GM12878 (cell line): ENCODE results near the gene CACNA2D3. TPM values are rescaled to one million over a fixed set of nuclear protein-coding genes. Genes with fewer than 3 reads are reported as not detected.

Experiments
- ATAC-seq: fragments of 200-7000 bp; cut with Tn5 transposase; 3 replicates; pipeline ENCODE4 v1.9.1; 2020; ENCODE audit warnings: mild to moderate bottlenecking, moderate library complexity
- BruUV-seq: library from RNA; stranded (reverse); fragments of 400-500 nt; replicated peaks from 2 replicates; lab custom pipeline; 2021; lab: Mats Ljungman, UMichigan
- CTCF ChIA-PET: fragments of 300-600 bp; sonication (Branson Sonifier 250); formaldehyde crosslinking; extraction: SDS; loops from one replicate; lab custom pipeline; 2021; ENCODE audit warnings: inconsistent platforms; lab: Yijun Ruan, JAX
- POLR2A ChIA-PET: fragments of 350-600 bp; formaldehyde crosslinking; extraction: SDS; loops from one replicate; lab custom pipeline; 2021; ENCODE audit warnings: inconsistent platforms; lab: Charles Lee
- RAD21 ChIA-PET: fragments of 300-600 bp; sonication (Branson Sonifier 250); formaldehyde crosslinking; loops from one replicate; lab custom pipeline; 2023; ENCODE audit warnings: antibody characterized with exemption; ENCODE audit not compliant: unreplicated experiment; lab: Charles Lee
- SMC1A ChIA-PET: fragments of 300-600 bp; sonication (Branson Sonifier 250); formaldehyde crosslinking; loops from one replicate; lab custom pipeline; 2023; ENCODE audit not compliant: unreplicated experiment, uncharacterized antibody; lab: Charles Lee
- DNase-seq: peaks from one replicate; pipeline ENCODE4 v3.0.0-alpha.2; 2011; ENCODE audit warnings: low read depth, low spot score
- FAIRE-seq: peaks from 3 replicates; lab custom pipeline; 2011; peaks lifted over from hg19 to GRCh38; lab: Jason Lieb, UNC
- H2AFZ ChIP-seq: 2 replicates; pipeline ENCODE4 v1.6.0; 2011; ENCODE audit warnings: low read depth, low read length, control low read depth; ENCODE audit not compliant: control insufficient read depth
- H3K27ac ChIP-seq: 2 replicates; pipeline ENCODE4 v1.5.1; 2011; ENCODE audit warnings: control low read depth; ENCODE audit not compliant: control insufficient read depth, insufficient read depth
- H3K27me3 ChIP-seq, 2 experiments: replicated peaks in 1 of 2; 2 replicates each; pipeline versions ENCODE4 v1.6.0 to v1.6.1; 2011; ENCODE audit warnings: low read length in 1 of 2; ENCODE audit not compliant: control insufficient read depth in 2 of 2, insufficient read depth in 2 of 2
- H3K36me3 ChIP-seq, 2 experiments: 2 replicates each; pipeline ENCODE4 v1.5.1; 2011; ENCODE audit warnings: low read length in 1 of 2; ENCODE audit not compliant: control insufficient read depth in 2 of 2, insufficient read depth in 2 of 2
- H3K4me1 ChIP-seq: 2 replicates; pipeline ENCODE4 v1.6.1; 2011; ENCODE audit warnings: mild to moderate bottlenecking, low read length, moderate library complexity, mixed read lengths; ENCODE audit not compliant: control insufficient read depth, insufficient read depth
- H3K4me2 ChIP-seq: 2 replicates; pipeline ENCODE4 v1.6.0; 2011; ENCODE audit warnings: control low read depth; ENCODE audit not compliant: control insufficient read depth, insufficient read depth
- H3K4me3 ChIP-seq: fragments of 200-600 bp; sonication (generic); 2 replicates; pipeline ENCODE4 v1.5.1; 2016
- H3K79me2 ChIP-seq: 2 replicates; pipeline ENCODE4 v1.6.0; 2011; ENCODE audit warnings: low read length; ENCODE audit not compliant: control insufficient read depth, insufficient read depth
- H3K9ac ChIP-seq: 2 replicates; pipeline ENCODE4 v1.8.0; 2011; ENCODE audit warnings: low read length, control low read depth, mixed read lengths; ENCODE audit not compliant: control insufficient read depth, insufficient read depth
- H3K9me3 ChIP-seq: replicated peaks from 3 replicates; pipeline ENCODE4 v1.5.1; 2011; ENCODE audit warnings: mild to moderate bottlenecking, low read length; ENCODE audit not compliant: control insufficient read depth, insufficient read depth
- H4K20me1 ChIP-seq: 2 replicates; pipeline ENCODE4 v1.6.0; 2011; ENCODE audit not compliant: control insufficient read depth, insufficient read depth
- FOS ChIP-seq: IDR thresholded peaks from 3 replicates; pipeline ENCODE4 v1.6.1; 2011; ENCODE audit warnings: borderline replicate concordance; ENCODE audit not compliant: insufficient read length; ENCODE audit errors: extremely low read depth
- NFYB ChIP-seq: IDR thresholded peaks from 2 replicates; pipeline ENCODE4 v1.6.1; 2011; ENCODE audit warnings: low read depth, mild to moderate bottlenecking, low read length, improper control_type of control experiment, moderate library complexity; ENCODE audit not compliant: insufficient read depth
- NR2C1 ChIP-seq: fragments of 450-650 bp; IDR thresholded peaks from 2 replicates; pipeline ENCODE4 v1.6.1; 2017; ENCODE audit warnings: antibody characterized with exemption, mild to moderate bottlenecking, moderate library complexity
- PML ChIP-seq: IDR thresholded peaks from 2 replicates; pipeline ENCODE4 v1.6.1; 2012; ENCODE audit warnings: low read length, inconsistent platforms
- POLR2A ChIP-seq: IDR thresholded peaks from 2 replicates; pipeline ENCODE4 v1.6.1; 2011; ENCODE audit warnings: low read depth, mild to moderate bottlenecking, low read length
- POLR2AphosphoS5 ChIP-seq: IDR thresholded peaks from 2 replicates; pipeline ENCODE4 v1.6.1; 2011; ENCODE audit warnings: mild to moderate bottlenecking, low read length, inconsistent platforms
- SIX5 ChIP-seq: IDR thresholded peaks from 2 replicates; pipeline ENCODE4 v1.6.1; 2011; ENCODE audit warnings: mild to moderate bottlenecking, low read depth, low read length, moderate library complexity; ENCODE audit not compliant: severe bottlenecking
- SPI1 ChIP-seq: IDR thresholded peaks from 2 replicates; pipeline ENCODE4 v1.6.1; 2011; ENCODE audit warnings: low read depth, mild to moderate bottlenecking, low read length, moderate library complexity, borderline replicate concordance; ENCODE audit not compliant: insufficient read depth
- YBX1 ChIP-seq: fragments of 450-650 bp; IDR thresholded peaks from 2 replicates; pipeline ENCODE4 v1.6.1; 2016; ENCODE audit warnings: antibody characterized with exemption
- ZBED1 ChIP-seq: IDR thresholded peaks from 2 replicates; pipeline ENCODE4 v1.6.1; 2016; ENCODE audit warnings: borderline replicate concordance
- WGBS: methylation state at CpG from one replicate; pipeline ENCODE4 v1.1.6; 2016; ENCODE audit warnings: low lambda C conversion rate; ENCODE audit not compliant: insufficient replicate concordance, insufficient coverage; ENCODE audit errors: missing lambda C conversion rate; 5-methylcytosine and 5-hydroxymethylcytosine counted together
- in situ Hi-C: fragments of 300-500 bp; cut with MboI; formaldehyde crosslinking; loops from 9 replicates; pipeline ENCODE4 v1.14.3; 2018; ENCODE audit warnings: mixed read lengths
- intact Hi-C: fragments of 100-400 bp; cut with micrococcal nuclease; formaldehyde crosslinking; loops from one replicate; pipeline ENCODE4 v1.14.2; 2022; ENCODE audit not compliant: unreplicated experiment
- polyA plus RNA-seq, 11 experiments: library from polyadenylated mRNA; depleted of rRNA in 4 of 11; unstranded in 6 of 11; stranded (reverse) in 5 of 11; fragments of >200 nt; fragmentation: Nextera tagmentation in 4 of 11; fragmentation: Illumina TruSeq in 1 of 11; extraction: Ambion mirVana in 4 of 11; extraction: Trizol in 1 of 11; gene quantifications; 1 replicate in 1 of 11; 2 replicates in 10 of 11; pipeline versions ENCODE4 v1.2.1 to v1.2.3, GENCODE V29; 2011 to 2016; ENCODE audit warnings: inconsistent platforms in 2 of 11, missing spikeins in 2 of 11, low read depth in 1 of 11
- total RNA-seq, 4 experiments: library from RNA; depleted of rRNA in 3 of 4; stranded (reverse); fragments of >200 nt in 3 of 4; fragmentation: Illumina TruSeq in 1 of 4; extraction: Trizol in 1 of 4; gene quantifications; 2 replicates each; pipeline versions ENCODE4 v1.2.1 to v1.2.3, GENCODE V29; 2013 to 2021
- TF ChIP-seq, protein P1 (sequence below): fragments of 150-350 bp; IDR thresholded peaks from 2 replicates; pipeline ENCODE4 v1.6.1; 2014; ENCODE audit warnings: mild to moderate bottlenecking, low read depth, low read length
- TF ChIP-seq, protein P2 (sequence below): fragments of 450-650 bp; formaldehyde crosslinking; IDR thresholded peaks from 2 replicates; pipeline ENCODE4 v1.5.0; 2022; ENCODE audit warnings: mild to moderate bottlenecking, missing genetic modification characterization
- TF ChIP-seq, protein P3 (sequence below): fragments of 450-650 bp; IDR thresholded peaks from 2 replicates; pipeline ENCODE4 v1.6.1; 2017; ENCODE audit warnings: antibody characterized with exemption, mild to moderate bottlenecking, moderate library complexity
- TF ChIP-seq, protein P4 (sequence below): IDR thresholded peaks from 2 replicates; pipeline ENCODE4 v1.6.1; 2011; ENCODE audit warnings: borderline replicate concordance, low read depth, mild to moderate bottlenecking, moderate library complexity, mixed read lengths, low read length; ENCODE audit not compliant: insufficient read depth; ENCODE audit errors: extremely low read length
- TF ChIP-seq, protein P5 (sequence below): IDR thresholded peaks from 2 replicates; pipeline ENCODE4 v1.6.1; 2012; ENCODE audit warnings: low read depth, low read length, improper control_type of control experiment

CACNA2D3 gene
- total and polyA plus RNA-seq, 10 of the 15 experiments (the other 5 are each of a cell fraction or from before 2014, with no cell fraction given), result not detected

DNA sequence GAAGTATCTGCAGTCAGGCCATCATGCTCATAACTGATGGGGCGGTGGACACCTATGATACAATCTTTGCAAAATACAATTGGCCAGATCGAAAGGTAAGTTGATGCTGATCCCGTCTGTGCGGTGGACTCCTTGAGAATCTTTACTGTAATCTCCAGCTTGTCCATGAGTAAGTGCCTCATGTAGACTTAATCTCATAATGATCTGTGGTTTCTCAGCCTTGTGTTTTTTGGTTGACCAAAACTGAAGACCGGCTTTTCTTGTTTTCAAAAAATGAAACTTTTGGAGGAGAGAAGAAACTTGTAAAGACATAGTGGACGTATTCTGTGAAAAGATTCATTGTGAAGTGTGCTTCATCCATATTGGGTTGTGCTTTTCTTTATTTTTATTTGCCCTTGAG lies 519.8 kb downstream of the CACNA2D3 start:
- BruUV-seq, result no TSS peak
- CTCF ChIA-PET, result no interaction called here
- DNase-seq (no peak), FAIRE-seq (no peak), ATAC-seq (no peak)
- no peak overlapping the region for H2AFZ ChIP-seq
- no peaks in the 10 kb centered on the region for H3K36me3 ChIP-seq
- in situ Hi-C loops (no loop called here), intact Hi-C loops (no loop called here)
- H3K4me3 ChIP-seq, result no peak overlapping the region
- POLR2A ChIA-PET, result no interaction called here
- SMC1A ChIA-PET, result no interaction called here
- no peaks in the 10 kb centered on the region; the same call in 2 of the 3 replicates for H3K9me3 ChIP-seq
- H3K27ac ChIP-seq, result no peak overlapping the region
- no peak overlapping the region for H3K4me2 ChIP-seq
- no peaks in the 10 kb centered on the region for H3K4me1 ChIP-seq
- no peaks in the 10 kb centered on the region for H3K79me2 ChIP-seq
- WGBS, result 59% methylated on average over 6 of the region's 6 CpGs
- H3K9ac ChIP-seq, result no peak overlapping the region
- H4K20me1 ChIP-seq, result no peaks in the 10 kb centered on the region
- RAD21 ChIA-PET, result no interaction called here
- no peaks in the 10 kb centered on the region for H3K27me3 ChIP-seq
- TF ChIP-seq NFYB (no peak), FOS (no peak), SIX5 (no peak), YBX1 (no peak), PML (no peak), SPI1 (no peak), NR2C1 (no peak), ZBED1 (no peak), POLR2A (no peak), POLR2AphosphoS5 (no peak)
- TF ChIP-seq, protein P1, sequence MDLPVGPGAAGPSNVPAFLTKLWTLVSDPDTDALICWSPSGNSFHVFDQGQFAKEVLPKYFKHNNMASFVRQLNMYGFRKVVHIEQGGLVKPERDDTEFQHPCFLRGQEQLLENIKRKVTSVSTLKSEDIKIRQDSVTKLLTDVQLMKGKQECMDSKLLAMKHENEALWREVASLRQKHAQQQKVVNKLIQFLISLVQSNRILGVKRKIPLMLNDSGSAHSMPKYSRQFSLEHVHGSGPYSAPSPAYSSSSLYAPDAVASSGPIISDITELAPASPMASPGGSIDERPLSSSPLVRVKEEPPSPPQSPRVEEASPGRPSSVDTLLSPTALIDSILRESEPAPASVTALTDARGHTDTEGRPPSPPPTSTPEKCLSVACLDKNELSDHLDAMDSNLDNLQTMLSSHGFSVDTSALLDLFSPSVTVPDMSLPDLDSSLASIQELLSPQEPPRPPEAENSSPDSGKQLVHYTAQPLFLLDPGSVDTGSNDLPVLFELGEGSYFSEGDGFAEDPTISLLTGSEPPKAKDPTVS, result no peak
- TF ChIP-seq, protein P2, sequence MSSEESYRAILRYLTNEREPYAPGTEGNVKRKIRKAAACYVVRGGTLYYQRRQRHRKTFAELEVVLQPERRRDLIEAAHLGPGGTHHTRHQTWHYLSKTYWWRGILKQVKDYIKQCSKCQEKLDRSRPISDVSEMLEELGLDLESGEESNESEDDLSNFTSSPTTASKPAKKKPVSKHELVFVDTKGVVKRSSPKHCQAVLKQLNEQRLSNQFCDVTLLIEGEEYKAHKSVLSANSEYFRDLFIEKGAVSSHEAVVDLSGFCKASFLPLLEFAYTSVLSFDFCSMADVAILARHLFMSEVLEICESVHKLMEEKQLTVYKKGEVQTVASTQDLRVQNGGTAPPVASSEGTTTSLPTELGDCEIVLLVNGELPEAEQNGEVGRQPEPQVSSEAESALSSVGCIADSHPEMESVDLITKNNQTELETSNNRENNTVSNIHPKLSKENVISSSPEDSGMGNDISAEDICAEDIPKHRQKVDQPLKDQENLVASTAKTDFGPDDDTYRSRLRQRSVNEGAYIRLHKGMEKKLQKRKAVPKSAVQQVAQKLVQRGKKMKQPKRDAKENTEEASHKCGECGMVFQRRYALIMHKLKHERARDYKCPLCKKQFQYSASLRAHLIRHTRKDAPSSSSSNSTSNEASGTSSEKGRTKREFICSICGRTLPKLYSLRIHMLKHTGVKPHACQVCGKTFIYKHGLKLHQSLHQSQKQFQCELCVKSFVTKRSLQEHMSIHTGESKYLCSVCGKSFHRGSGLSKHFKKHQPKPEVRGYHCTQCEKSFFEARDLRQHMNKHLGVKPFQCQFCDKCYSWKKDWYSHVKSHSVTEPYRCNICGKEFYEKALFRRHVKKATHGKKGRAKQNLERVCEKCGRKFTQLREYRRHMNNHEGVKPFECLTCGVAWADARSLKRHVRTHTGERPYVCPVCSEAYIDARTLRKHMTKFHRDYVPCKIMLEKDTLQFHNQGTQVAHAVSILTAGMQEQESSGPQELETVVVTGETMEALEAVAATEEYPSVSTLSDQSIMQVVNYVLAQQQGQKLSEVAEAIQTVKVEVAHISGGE (CRISPR knock-in tag), result no peak
- TF ChIP-seq, protein P3, sequence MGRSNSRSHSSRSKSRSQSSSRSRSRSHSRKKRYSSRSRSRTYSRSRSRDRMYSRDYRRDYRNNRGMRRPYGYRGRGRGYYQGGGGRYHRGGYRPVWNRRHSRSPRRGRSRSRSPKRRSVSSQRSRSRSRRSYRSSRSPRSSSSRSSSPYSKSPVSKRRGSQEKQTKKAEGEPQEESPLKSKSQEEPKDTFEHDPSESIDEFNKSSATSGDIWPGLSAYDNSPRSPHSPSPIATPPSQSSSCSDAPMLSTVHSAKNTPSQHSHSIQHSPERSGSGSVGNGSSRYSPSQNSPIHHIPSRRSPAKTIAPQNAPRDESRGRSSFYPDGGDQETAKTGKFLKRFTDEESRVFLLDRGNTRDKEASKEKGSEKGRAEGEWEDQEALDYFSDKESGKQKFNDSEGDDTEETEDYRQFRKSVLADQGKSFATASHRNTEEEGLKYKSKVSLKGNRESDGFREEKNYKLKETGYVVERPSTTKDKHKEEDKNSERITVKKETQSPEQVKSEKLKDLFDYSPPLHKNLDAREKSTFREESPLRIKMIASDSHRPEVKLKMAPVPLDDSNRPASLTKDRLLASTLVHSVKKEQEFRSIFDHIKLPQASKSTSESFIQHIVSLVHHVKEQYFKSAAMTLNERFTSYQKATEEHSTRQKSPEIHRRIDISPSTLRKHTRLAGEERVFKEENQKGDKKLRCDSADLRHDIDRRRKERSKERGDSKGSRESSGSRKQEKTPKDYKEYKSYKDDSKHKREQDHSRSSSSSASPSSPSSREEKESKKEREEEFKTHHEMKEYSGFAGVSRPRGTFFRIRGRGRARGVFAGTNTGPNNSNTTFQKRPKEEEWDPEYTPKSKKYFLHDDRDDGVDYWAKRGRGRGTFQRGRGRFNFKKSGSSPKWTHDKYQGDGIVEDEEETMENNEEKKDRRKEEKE, result no peak
- TF ChIP-seq, protein P4, sequence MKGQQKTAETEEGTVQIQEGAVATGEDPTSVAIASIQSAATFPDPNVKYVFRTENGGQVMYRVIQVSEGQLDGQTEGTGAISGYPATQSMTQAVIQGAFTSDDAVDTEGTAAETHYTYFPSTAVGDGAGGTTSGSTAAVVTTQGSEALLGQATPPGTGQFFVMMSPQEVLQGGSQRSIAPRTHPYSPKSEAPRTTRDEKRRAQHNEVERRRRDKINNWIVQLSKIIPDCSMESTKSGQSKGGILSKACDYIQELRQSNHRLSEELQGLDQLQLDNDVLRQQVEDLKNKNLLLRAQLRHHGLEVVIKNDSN, result no peak
- TF ChIP-seq, protein P5, sequence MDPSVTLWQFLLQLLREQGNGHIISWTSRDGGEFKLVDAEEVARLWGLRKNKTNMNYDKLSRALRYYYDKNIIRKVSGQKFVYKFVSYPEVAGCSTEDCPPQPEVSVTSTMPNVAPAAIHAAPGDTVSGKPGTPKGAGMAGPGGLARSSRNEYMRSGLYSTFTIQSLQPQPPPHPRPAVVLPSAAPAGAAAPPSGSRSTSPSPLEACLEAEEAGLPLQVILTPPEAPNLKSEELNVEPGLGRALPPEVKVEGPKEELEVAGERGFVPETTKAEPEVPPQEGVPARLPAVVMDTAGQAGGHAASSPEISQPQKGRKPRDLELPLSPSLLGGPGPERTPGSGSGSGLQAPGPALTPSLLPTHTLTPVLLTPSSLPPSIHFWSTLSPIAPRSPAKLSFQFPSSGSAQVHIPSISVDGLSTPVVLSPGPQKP, result no peak
